ENCODE data around the gene TK2. TPM values are rescaled to one million over a fixed set of nuclear protein-coding genes. Genes with fewer than 3 reads are reported as not detected.

TK2 gene
- total RNA-seq, 1 experiment from 2014 or later: 5.0 TPM

GRCh38 chr16:66493490-66494401, 56.2 kb downstream of the TK2 start:
- no peak overlapping the region for H3K4me3 Mint-ChIP-seq
- CTCF ChIA-PET: no interaction called here
- H3K27me3 Mint-ChIP-seq (ENCODE audit: low read depth): peaks cover 22% of the 10 kb centered on the region
- H3K27ac Mint-ChIP-seq: no peak overlapping the region
- peak; percentile 5 for DNase-seq (ENCODE audit: low spot score)
- TF ChIP-seq ZMAT4 (CRISPR knock-in tag; IDR thresholded peaks at IDR 0.05) (no peak), ESRRA (CRISPR knock-in tag; IDR thresholded peaks at IDR 0.05; ENCODE audit: borderline replicate concordance) (no peak), ZNF423 (CRISPR knock-in tag; IDR thresholded peaks at IDR 0.05) (no peak), ZBTB21 (CRISPR knock-in tag; IDR thresholded peaks at IDR 0.05; ENCODE audit: borderline replicate concordance) (no peak), ZNF138 (CRISPR knock-in tag; conservative IDR thresholded peaks at IDR 0.05) (no peak), AR (CRISPR knock-in tag; IDR thresholded peaks at IDR 0.05) (no peak), SMAD3 (CRISPR knock-in tag; IDR thresholded peaks at IDR 0.05; ENCODE audit: borderline replicate concordance) (no peak), GABPB1 (CRISPR knock-in tag; IDR thresholded peaks at IDR 0.05) (no peak), PRRX2 (CRISPR knock-in tag; IDR thresholded peaks at IDR 0.05) (no peak), ATF3 (CRISPR knock-in tag; conservative IDR thresholded peaks at IDR 0.05) (no peak), ZNF232 (CRISPR knock-in tag; IDR thresholded peaks at IDR 0.05) (no peak), TP53 (CRISPR knock-in tag; IDR thresholded peaks at IDR 0.05) (no peak), ZNF671 (CRISPR knock-in tag; IDR thresholded peaks at IDR 0.05) (no peak), NR1H2 (CRISPR knock-in tag; IDR thresholded peaks at IDR 0.05) (no peak), NFYB (CRISPR knock-in tag; conservative IDR thresholded peaks at IDR 0.05; ENCODE audit: low read depth) (no peak), TEAD4 (CRISPR knock-in tag; IDR thresholded peaks at IDR 0.05) (no peak)
- TF ChIP-seq, protein P1, sequence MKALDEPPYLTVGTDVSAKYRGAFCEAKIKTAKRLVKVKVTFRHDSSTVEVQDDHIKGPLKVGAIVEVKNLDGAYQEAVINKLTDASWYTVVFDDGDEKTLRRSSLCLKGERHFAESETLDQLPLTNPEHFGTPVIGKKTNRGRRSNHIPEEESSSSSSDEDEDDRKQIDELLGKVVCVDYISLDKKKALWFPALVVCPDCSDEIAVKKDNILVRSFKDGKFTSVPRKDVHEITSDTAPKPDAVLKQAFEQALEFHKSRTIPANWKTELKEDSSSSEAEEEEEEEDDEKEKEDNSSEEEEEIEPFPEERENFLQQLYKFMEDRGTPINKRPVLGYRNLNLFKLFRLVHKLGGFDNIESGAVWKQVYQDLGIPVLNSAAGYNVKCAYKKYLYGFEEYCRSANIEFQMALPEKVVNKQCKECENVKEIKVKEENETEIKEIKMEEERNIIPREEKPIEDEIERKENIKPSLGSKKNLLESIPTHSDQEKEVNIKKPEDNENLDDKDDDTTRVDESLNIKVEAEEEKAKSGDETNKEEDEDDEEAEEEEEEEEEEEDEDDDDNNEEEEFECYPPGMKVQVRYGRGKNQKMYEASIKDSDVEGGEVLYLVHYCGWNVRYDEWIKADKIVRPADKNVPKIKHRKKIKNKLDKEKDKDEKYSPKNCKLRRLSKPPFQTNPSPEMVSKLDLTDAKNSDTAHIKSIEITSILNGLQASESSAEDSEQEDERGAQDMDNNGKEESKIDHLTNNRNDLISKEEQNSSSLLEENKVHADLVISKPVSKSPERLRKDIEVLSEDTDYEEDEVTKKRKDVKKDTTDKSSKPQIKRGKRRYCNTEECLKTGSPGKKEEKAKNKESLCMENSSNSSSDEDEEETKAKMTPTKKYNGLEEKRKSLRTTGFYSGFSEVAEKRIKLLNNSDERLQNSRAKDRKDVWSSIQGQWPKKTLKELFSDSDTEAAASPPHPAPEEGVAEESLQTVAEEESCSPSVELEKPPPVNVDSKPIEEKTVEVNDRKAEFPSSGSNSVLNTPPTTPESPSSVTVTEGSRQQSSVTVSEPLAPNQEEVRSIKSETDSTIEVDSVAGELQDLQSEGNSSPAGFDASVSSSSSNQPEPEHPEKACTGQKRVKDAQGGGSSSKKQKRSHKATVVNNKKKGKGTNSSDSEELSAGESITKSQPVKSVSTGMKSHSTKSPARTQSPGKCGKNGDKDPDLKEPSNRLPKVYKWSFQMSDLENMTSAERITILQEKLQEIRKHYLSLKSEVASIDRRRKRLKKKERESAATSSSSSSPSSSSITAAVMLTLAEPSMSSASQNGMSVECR (CRISPR knock-in tag; IDR thresholded peaks at IDR 0.05; ENCODE audit: borderline replicate concordance): no peak
- TF ChIP-seq, protein P2, sequence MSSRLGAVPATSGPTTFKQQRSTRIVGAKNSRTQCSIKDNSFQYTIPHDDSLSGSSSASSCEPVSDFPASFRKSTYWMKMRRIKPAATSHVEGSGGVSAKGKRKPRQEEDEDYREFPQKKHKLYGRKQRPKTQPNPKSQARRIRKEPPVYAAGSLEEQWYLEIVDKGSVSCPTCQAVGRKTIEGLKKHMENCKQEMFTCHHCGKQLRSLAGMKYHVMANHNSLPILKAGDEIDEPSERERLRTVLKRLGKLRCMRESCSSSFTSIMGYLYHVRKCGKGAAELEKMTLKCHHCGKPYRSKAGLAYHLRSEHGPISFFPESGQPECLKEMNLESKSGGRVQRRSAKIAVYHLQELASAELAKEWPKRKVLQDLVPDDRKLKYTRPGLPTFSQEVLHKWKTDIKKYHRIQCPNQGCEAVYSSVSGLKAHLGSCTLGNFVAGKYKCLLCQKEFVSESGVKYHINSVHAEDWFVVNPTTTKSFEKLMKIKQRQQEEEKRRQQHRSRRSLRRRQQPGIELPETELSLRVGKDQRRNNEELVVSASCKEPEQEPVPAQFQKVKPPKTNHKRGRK (CRISPR knock-in tag; IDR thresholded peaks at IDR 0.05; ENCODE audit: borderline replicate concordance): no peak
- TF ChIP-seq, protein P3, sequence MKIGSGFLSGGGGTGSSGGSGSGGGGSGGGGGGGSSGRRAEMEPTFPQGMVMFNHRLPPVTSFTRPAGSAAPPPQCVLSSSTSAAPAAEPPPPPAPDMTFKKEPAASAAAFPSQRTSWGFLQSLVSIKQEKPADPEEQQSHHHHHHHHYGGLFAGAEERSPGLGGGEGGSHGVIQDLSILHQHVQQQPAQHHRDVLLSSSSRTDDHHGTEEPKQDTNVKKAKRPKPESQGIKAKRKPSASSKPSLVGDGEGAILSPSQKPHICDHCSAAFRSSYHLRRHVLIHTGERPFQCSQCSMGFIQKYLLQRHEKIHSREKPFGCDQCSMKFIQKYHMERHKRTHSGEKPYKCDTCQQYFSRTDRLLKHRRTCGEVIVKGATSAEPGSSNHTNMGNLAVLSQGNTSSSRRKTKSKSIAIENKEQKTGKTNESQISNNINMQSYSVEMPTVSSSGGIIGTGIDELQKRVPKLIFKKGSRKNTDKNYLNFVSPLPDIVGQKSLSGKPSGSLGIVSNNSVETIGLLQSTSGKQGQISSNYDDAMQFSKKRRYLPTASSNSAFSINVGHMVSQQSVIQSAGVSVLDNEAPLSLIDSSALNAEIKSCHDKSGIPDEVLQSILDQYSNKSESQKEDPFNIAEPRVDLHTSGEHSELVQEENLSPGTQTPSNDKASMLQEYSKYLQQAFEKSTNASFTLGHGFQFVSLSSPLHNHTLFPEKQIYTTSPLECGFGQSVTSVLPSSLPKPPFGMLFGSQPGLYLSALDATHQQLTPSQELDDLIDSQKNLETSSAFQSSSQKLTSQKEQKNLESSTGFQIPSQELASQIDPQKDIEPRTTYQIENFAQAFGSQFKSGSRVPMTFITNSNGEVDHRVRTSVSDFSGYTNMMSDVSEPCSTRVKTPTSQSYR (CRISPR knock-in tag; IDR thresholded peaks at IDR 0.05): no peak
- ATAC-seq: no peak
- H3K36me3 Mint-ChIP-seq: peaks cover 16% of the 10 kb centered on the region; the same call in 1 of the 2 replicates
- POLR2A ChIA-PET: no interaction called here
- H3K9me3 Mint-ChIP-seq: peaks cover 22% of the 10 kb centered on the region
- peaks cover 2% of the 10 kb centered on the region; the same call in 1 of the 2 replicates for H3K4me1 Mint-ChIP-seq
